GM12865 (cell line): ENCODE data around the gene ITPR2.
"Not testable (repeated sequence)": the region's sequence is repeated elsewhere in the genome, so short reads cannot be mapped to it uniquely, and the experiment has no call there.

Experiments used
- DNase-seq: peaks from one replicate; pipeline ENCODE4 v3.0.0; 2010; ENCODE audit warnings: low read depth
- H3K4me3 ChIP-seq: 2 replicates; pipeline ENCODE4 v1.5.1; 2011; ENCODE audit warnings: mild to moderate bottlenecking, low read depth, low read length, control low read depth
- TF ChIP-seq, protein P1 (sequence below): IDR thresholded peaks from 2 replicates; pipeline ENCODE4 v1.5.1; 2011; ENCODE audit warnings: low read length, control low read depth, low read depth, inconsistent platforms; ENCODE audit not compliant: insufficient read depth; ENCODE audit errors: missing control alignments

ITPR2 gene

DNA sequence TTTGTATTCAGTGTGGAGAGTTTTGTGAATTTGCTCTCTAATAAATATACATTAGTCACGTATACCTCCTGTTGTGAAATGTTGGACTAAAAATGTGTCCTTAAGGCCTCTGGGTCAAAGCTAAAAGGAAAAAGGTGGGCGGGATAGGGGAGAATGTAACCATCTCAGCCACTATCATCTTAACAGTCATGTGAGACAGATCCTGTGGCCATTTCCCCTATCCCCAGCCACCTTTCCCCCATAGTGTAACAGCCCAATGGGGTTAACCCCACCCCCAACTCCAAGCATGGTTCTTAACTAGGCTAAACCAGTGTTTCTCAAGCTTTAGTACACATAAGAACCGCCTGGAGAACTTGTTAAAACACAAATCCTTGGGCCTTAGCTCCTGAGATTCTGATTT lies 6.5 kb upstream of the ITPR2 start:
- H3K4me3 ChIP-seq, result no peak overlapping the region
- no peak for DNase-seq
- TF ChIP-seq, protein P1, sequence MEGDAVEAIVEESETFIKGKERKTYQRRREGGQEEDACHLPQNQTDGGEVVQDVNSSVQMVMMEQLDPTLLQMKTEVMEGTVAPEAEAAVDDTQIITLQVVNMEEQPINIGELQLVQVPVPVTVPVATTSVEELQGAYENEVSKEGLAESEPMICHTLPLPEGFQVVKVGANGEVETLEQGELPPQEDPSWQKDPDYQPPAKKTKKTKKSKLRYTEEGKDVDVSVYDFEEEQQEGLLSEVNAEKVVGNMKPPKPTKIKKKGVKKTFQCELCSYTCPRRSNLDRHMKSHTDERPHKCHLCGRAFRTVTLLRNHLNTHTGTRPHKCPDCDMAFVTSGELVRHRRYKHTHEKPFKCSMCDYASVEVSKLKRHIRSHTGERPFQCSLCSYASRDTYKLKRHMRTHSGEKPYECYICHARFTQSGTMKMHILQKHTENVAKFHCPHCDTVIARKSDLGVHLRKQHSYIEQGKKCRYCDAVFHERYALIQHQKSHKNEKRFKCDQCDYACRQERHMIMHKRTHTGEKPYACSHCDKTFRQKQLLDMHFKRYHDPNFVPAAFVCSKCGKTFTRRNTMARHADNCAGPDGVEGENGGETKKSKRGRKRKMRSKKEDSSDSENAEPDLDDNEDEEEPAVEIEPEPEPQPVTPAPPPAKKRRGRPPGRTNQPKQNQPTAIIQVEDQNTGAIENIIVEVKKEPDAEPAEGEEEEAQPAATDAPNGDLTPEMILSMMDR, result no peak

DNA sequence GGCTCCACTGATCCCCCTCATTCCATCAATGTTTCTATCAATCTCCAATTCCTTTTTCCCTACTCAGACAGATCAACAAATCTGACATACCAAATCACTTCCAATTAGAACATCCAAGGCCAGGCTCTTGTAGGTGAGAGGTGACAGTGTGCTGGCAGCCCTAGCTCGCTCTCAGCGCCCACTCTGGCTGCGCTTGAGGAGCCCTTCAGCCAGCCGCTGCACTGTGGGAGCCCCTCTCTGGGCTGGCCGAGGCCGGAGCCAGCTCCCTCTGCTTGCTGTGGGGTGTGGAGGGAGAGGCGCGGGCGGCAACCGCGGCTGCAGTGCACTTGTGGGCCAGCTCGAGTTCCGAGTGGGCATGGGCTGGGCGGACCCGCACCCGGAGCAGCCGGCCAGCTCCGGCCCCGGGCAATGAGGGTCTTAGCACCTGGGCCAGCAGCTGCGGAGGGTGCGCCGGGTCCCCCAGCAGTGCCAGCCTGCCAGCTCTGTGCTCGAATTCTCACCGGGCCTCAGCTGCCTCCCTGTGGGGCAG lies 6.0 kb upstream of the ITPR2 start:
- TF ChIP-seq, protein P1, result no peak
- no peak overlapping the region for H3K4me3 ChIP-seq
- DNase-seq, result no peak

DNA sequence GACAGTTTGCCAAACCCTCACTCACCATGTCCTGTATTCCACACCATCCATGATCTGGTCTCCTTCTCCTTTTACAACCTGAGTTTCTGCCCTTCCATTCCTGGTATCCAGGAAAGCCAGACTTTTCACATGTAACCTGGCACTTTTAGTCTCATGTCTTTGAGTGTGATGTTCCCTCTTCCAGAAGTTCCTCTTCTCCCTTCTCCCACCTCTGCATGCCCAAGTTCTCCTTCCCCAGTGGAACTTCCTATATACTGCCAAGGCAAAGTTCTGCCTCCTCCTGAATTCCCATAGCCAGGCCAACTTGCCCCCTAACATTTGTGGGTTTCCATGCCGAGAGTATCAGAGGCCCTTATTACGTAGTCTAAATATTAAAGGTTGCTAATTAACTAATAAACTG lies 3.2 kb upstream of the ITPR2 start:
- TF ChIP-seq, protein P1, result no peak

DNA sequence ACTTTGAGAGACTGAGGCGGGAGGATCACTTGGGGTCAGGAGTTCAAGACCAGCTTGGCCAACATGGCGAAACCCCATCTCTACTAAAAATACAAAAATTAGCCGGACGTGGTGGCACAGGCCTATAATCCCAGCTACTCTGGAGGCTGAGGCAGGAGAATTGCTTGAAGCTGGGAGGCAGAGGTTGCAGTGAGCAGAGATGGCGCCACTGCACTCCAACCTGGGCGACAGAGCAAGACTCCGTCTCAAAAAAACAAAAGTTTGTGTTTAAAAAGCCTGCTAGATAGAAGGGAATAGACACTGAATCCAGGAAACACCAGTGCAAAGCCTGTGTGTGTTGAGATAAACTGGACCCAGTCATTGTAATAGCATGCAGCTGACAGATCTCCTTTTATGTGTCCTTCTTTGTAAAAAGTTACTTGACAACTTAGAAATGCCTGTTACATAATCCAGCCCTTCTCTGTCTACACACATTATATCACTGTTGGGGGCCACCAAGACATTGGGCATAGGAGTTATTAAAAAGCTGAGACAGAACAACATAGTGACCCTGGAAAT lies 1.6 kb upstream of the ITPR2 start:
- H3K4me3 ChIP-seq, DNase-seq: not testable (repeated sequence)

More for the DNA sequence above, 3.2 kb upstream of the ITPR2 start:
- DNase-seq, result no peak
- H3K4me3 ChIP-seq, result no peak overlapping the region

DNA sequence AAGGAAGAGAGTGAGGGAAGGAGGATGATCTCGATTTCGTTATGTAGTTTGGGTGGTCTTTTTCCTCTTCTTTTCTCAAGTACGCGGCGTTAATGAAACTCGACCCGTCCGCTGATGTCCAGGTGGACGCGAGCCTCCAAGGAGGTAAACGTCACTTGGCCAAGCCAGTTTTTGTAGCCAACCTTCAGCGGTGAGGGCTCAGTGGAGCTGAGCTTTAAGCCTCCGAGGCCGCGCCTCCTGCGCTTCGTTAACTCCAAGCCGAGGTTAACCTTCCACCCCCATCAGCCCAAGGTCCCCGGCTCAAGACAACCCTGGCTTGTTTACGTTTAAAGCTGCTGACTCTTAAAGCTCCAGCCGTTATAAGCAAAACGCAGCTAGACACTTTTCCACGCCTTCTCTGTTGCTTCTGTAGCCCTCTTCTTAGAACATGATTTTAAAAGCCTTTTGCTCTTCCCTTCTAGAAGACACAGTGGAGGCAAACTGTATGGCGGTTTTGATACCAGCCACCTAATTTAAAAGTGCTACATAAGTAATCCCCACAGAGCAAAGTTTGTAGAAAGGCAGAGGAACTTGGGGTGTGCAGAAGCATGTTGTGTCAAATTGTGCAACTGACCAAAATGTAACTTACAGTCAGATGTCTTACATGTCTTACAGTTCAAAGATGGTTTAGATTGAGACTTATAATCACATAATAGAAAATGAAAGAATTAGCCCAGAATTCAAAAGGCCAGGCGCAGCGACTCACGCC lies 923 bp upstream of the ITPR2 start:
- DNase-seq, result peak; percentile 64
- TF ChIP-seq, protein P1, result no peak
- peak overlapping the region; percentile 81 for H3K4me3 ChIP-seq

DNA sequence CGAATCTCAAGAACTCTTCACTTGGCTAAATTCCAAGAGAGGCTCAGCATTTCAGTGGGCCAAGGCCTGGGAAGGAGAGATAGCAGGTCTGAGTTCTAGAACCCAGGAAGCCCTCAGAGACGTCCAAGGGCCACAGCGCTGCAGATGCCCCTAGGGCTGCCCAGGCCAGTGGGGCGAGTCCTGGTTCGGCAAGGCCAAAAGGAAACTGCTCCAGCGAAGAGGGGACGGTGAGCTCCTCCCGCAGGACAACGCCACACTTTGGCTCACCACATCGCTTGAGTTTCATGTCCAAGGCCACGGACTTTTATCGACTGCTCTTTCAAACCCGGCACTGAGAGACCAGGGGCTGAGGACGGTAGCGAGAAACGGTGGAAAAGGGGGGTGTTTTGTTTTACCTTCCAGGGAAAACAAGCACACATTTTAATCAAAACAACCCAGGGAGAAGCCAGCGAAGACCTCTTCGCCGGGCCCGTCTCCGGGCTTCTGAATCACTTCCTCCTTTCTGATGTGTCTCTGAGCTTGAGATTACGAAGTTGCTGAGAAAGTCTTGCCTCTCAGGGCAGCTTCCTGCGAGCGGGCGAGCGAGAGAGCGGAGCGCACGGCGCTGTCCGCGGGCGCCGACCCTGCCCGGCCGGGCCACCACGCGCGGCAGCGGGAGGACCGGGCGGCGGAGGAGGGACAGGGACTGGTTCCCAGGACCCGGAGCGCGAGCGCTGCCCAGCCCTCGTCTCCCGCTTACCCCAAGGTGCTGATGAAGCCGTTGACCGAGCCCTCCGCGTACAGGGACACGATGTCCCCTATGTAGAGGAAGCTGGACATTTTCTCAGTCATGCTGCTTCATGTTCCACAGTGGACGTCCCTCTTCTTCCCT lies 808 bp downstream of the ITPR2 start:
- DNase-seq, result peak; percentile 85
- peak overlapping the region; percentile 86 for H3K4me3 ChIP-seq
- TF ChIP-seq, protein P1, result no peak
